BLaER1 treated with 17β-estradiol and CSF1 and Interleukin-3, amounts not matched to agents 10 nM and 100 nM (cell line): ENCODE measurements around the gene TAC4.
A peak's percentile ranks its signal among the peaks of the same experiment; 100 is the strongest.

ENCODE experiments used
- H3K27ac ChIP-seq, 11 experiments: shearing (Covaris generic); formaldehyde crosslinking; 2 replicates each; pipeline ENCODE4 v1.8.1; 2022
- H3K27me3 ChIP-seq, 11 experiments: shearing (Covaris generic); formaldehyde crosslinking; 2 replicates each; pipeline ENCODE4 v1.8.1; 2022
- H3K36me3 ChIP-seq, 11 experiments: shearing (Covaris generic); formaldehyde crosslinking; 2 replicates each; pipeline ENCODE4 v1.8.1; 2022
- H3K4me1 ChIP-seq, 10 experiments: shearing (Covaris generic); formaldehyde crosslinking; 2 replicates each; pipeline ENCODE4 v1.8.1; 2022
- H3K4me2 ChIP-seq, 11 experiments: shearing (Covaris generic); formaldehyde crosslinking; 2 replicates each; pipeline ENCODE4 v1.8.1; 2022
- H3K4me3 ChIP-seq, 10 experiments: shearing (Covaris generic); formaldehyde crosslinking; 2 replicates each; pipeline ENCODE4 v1.8.1; 2022
- H3K9ac ChIP-seq, 11 experiments: shearing (Covaris generic); formaldehyde crosslinking; 2 replicates each; pipeline ENCODE4 v1.8.1; 2022
- H3K9me3 ChIP-seq, 11 experiments: shearing (Covaris generic); formaldehyde crosslinking; replicated peaks in 1 of 11; 2 replicates each; pipeline ENCODE4 v1.8.1; 2022
- H4K20me1 ChIP-seq, 11 experiments: shearing (Covaris generic); formaldehyde crosslinking; 2 replicates each; pipeline ENCODE4 v1.8.1; 2022
- Cebpa-rat ChIP-seq, 11 experiments: shearing (Covaris generic); IDR thresholded peaks; 2 replicates each; pipeline ENCODE4 v1.8.1; 2022

The TAC4 gene

DNA sequence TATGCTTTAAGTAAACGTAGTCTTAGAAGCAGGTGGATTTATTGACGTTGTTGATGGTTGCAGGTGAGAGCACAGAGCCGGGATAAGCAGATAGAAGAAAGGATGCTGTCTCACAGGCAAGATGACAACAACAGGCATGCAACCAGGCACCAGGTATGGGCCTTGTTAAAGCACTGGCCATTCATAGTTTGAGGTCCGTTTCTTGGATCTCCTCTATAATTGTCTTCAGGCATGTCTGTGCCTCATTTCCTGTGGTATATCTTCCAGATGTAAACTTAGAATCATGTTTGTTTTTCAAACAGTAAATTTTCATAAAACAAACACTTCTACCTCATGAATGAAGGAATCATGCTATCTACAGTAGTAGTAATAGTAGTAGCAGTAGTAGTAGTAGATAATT is 38.8 kb downstream of the TAC4 start:
- Histone ChIP-seq H3K4me1 (peaks cover 14 to 46% (median 26%) of the 10 kb centered on the region in 10 experiments), H4K20me1 (peaks cover 9 to 72% (median 39%) of the 10 kb centered on the region in 11 experiments; a peak in 18 of 22 replicates), H3K9me3 (no peaks in the 10 kb centered on the region), H3K9ac (no peak overlapping the region), H3K4me3 (no peak overlapping the region), H3K27ac (no peak overlapping the region), H3K4me2 (no peak overlapping the region), H3K27me3 (no peaks in the 10 kb centered on the region), H3K36me3 (peaks cover 95 to 100% (median 99%) of the 10 kb centered on the region in 11 experiments)
- TF ChIP-seq Cebpa-rat (IDR thresholded peaks at IDR 0.05): no peak

DNA sequence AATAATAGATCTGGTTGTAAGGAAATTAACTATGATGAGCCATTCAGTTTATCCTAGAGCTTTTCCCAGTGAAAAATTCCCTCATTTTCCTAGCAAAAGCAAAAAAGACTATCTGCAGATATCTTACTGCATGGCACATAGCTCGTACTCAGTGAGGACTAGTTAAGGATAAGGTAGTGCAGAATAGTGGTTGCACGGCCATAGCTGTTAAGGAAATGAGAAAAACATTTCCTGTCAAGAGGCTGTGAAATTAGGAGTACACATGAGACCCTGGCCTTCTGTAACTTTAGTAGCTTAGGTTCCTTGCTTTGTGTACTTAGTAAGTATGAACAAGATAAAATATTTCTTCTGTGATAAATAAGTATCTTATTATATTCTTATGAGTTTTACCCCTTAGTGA is 49.1 kb downstream of the TAC4 start:
- Histone ChIP-seq H3K4me1 (peaks cover 0 to 35% (median 12%) of the 10 kb centered on the region in 10 experiments; a peak in 12 of 20 replicates), H3K36me3 (peaks cover 94 to 100% (median 100%) of the 10 kb centered on the region in 11 experiments), H3K27ac (no peak overlapping the region; a peak in 1 of 22 replicates), H3K4me2 (peak overlapping the region in 1 of 11 experiments; percentile 9; a peak in 1 of 22 replicates), H3K4me3 (no peak overlapping the region), H3K9me3 (peaks cover 0 to 21% (median 12%) of the 10 kb centered on the region in 11 experiments; a peak in 12 of 22 replicates), H3K27me3 (no peaks in the 10 kb centered on the region), H4K20me1 (peaks cover 22 to 96% (median 61%) of the 10 kb centered on the region in 11 experiments; a peak in 21 of 22 replicates), H3K9ac (no peak overlapping the region)
- TF ChIP-seq Cebpa-rat (IDR thresholded peaks at IDR 0.05): no peak

DNA sequence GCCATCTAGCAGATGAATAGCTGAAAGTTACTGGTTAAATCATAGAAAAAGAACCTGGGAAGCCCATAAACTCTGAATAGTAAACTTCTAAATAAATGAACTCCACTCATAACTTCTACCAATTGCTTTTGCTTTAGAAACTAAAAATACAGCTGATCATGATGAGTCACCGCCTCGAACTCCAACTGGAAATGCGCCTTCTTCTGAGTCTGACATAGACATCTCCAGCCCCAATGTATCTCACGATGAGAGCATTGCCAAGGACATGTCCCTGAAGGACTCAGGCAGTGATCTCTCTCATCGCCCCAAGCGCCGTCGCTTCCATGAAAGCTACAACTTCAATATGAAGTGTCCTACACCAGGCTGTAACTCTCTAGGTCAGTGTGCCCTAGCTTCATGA is 49.7 kb downstream of the TAC4 start:
- H3K4me3 ChIP-seq: no peak overlapping the region
- peak overlapping the region in 2 of 11 experiments; percentile 1 to 9; a peak in 2 of 22 replicates for H3K4me2 ChIP-seq
- peaks cover 95 to 100% (median 100%) of the 10 kb centered on the region in 11 experiments for H3K36me3 ChIP-seq
- H3K9ac ChIP-seq: no peak overlapping the region
- no peak for TF ChIP-seq Cebpa-rat (IDR thresholded peaks at IDR 0.05)
- peaks cover 27 to 97% (median 67%) of the 10 kb centered on the region in 11 experiments; a peak in 21 of 22 replicates for H4K20me1 ChIP-seq
- H3K27me3 ChIP-seq: no peaks in the 10 kb centered on the region
- no peak overlapping the region for H3K27ac ChIP-seq
- peaks cover 0 to 32% (median 11%) of the 10 kb centered on the region in 10 experiments; a peak in 11 of 20 replicates for H3K4me1 ChIP-seq
- peaks cover 0 to 15% (median 9%) of the 10 kb centered on the region in 11 experiments; a peak in 12 of 22 replicates for H3K9me3 ChIP-seq

DNA sequence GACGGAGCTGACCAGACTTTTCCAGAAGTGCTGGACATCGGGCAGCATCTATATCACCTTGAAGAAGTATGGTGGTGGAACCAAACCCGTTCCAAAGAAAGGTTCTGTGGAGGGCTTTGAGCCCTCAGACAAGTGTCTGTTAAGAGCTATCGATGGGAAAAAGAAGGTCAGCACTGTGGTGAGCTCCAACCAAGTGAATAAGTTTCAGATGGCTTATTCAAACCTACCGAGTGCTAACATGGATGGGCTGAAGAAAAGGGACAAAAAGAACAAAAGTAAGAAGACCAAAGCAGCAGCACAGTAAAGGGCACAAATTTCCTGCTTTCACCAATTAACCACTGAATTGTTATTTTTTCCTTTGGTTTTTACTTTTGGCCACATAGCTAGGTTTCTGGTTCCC is 52.5 kb downstream of the TAC4 start:
- H3K4me1 ChIP-seq: peaks cover 4 to 32% (median 18%) of the 10 kb centered on the region in 10 experiments
- no peak overlapping the region for H3K4me3 ChIP-seq
- TF ChIP-seq Cebpa-rat (IDR thresholded peaks at IDR 0.05): no peak
- peaks cover 54 to 98% (median 77%) of the 10 kb centered on the region in 11 experiments; a peak in 21 of 22 replicates for H4K20me1 ChIP-seq
- H3K27ac ChIP-seq: no peak overlapping the region
- H3K27me3 ChIP-seq: no peaks in the 10 kb centered on the region
- no peak overlapping the region; a peak in 2 of 22 replicates for H3K9ac ChIP-seq
- no peak overlapping the region; a peak in 1 of 22 replicates for H3K4me2 ChIP-seq
- H3K36me3 ChIP-seq: peaks cover 89 to 100% (median 99%) of the 10 kb centered on the region in 11 experiments
- peaks cover 0 to under 1% (median 0%) of the 10 kb centered on the region in 11 experiments; a peak in 1 of 22 replicates for H3K9me3 ChIP-seq

DNA sequence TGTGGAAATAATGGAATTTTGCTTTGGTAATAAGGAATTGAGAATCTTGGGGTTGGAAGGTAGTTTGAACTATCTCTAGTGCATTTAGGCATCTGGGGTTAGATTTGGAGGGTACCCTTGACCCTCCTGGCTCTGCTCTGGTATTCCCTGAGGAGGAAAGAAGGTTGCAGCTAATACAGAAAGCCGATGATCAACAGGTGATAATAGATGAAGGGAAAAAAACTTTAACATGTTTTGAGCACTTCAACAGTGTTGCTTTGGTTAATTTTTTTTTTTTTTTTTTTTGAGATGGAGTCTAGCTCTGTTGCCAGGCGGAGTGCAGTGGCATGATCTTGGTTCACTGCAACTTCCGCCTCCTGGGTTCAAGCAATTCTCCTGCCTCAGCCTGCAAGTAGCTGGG is 54.6 kb downstream of the TAC4 start:
- Histone ChIP-seq H3K36me3 (peaks cover 77 to 90% (median 87%) of the 10 kb centered on the region in 11 experiments), H3K4me3 (no peak overlapping the region), H4K20me1 (peaks cover 60 to 92% (median 81%) of the 10 kb centered on the region in 11 experiments; a peak in 21 of 22 replicates), H3K4me2 (no peak overlapping the region), H3K9ac (no peak overlapping the region), H3K9me3 (peaks cover 0 to 10% (median 0%) of the 10 kb centered on the region in 11 experiments; a peak in 3 of 22 replicates), H3K27ac (no peak overlapping the region), H3K27me3 (no peaks in the 10 kb centered on the region), H3K4me1 (peaks cover 16 to 39% (median 27%) of the 10 kb centered on the region in 10 experiments)
- TF ChIP-seq Cebpa-rat (IDR thresholded peaks at IDR 0.05): no peak

DNA sequence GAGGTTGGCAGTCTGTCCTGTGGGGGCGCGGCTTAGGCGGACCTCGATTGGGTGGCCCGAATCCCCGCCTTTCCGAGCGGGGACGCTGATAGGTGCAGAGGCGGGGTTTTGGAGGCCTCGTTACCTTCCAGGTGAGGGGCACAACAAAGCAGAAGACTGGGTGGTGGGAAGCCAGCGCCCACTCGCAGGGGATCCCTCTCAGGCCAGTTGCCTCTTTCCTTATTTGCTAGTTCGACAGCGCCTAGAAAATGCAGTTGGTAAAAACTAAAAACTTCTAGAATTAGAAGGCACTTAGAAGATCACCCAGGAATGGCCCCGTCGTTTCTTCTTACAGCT is 58.7 kb downstream of the TAC4 start:
- Histone ChIP-seq H3K9ac (peak overlapping the region in 7 of 11 experiments; percentile 7 to 97 (median 32); a peak in 6 of 22 replicates), H3K4me3 (peak overlapping the region; percentile 78 to 92 (median 86)), H3K27ac (peak overlapping the region in 8 of 11 experiments; percentile 92 to 100 (median 98); a peak in 17 of 22 replicates), H4K20me1 (peaks cover 42 to 51% (median 51%) of the 10 kb centered on the region in 11 experiments; a peak in 21 of 22 replicates), H3K36me3 (peaks cover 37 to 49% (median 46%) of the 10 kb centered on the region in 11 experiments), H3K9me3 (peaks cover 0 to 10% (median 0%) of the 10 kb centered on the region in 11 experiments; a peak in 3 of 22 replicates), H3K27me3 (no peaks in the 10 kb centered on the region), H3K4me2 (peak overlapping the region; percentile 64 to 83 (median 81)), H3K4me1 (peaks cover 39 to 56% (median 45%) of the 10 kb centered on the region in 10 experiments)
- no peak for TF ChIP-seq Cebpa-rat (IDR thresholded peaks at IDR 0.05)

DNA sequence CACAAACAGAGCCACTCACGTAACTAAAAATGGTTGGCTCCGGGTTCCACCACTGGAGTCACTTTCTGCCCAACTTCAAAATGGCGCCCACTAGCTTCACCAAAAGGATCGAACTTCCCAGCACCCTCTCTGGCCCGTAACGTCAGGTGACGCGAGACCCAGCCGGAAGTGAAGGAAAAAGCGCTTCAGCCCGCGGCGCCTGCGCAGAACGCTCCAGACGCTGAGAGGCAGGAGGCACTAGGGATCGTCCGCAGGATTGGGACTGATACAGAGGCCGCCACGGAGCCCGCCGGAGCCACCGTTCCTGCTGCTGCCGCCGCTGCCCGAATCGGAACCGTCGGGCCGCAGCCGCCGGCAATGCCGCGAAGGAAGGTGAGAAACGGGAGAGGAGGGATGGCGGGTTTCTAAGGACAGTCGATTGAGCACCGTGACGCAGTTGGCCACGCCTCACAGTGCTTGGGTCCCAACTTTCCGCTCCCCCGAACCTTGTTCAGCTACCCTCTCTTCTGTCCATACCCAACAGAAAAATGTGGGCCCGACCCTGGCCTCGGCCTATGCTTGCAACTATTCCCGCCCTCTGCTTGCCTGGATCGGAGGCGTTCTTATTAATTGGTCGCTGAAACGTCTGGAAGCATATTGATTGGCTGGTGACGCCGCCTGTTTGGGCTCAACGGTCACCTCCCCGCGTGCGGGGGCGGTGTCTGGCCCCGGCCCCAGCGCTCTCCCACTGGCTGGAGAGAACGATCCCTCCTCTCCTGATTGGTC is 59.2 kb downstream of the TAC4 start, which contains the start of gene KAT7:
KAT7 (plus strand) TSS at position 204 of the 765 bp plus-strand sequence; CDS start at position 358, 154 bp downstream.
- Histone ChIP-seq H3K27ac (peak within 1 kb of the TSS; percentile 92 to 100 (median 98)), H3K36me3 (peaks cover 32 to 44% (median 41%) of the 10 kb centered on the region in 11 experiments), H3K4me3 (peak within 1 kb of the TSS; percentile 78 to 92 (median 86))

More for the DNA sequence above, 59.2 kb downstream of the TAC4 start, which contains the start of gene KAT7:
- Histone ChIP-seq H3K4me1 (peaks cover 44 to 61% (median 51%) of the 10 kb centered on the region in 10 experiments), H3K27me3 (no peaks in the 10 kb centered on the region), H3K9ac (peak within 1 kb of the TSS; percentile 91 to 99 (median 97)), H4K20me1 (peaks cover 37 to 46% (median 45%) of the 10 kb centered on the region in 11 experiments; a peak in 21 of 22 replicates), H3K9me3 (peaks cover 0 to 10% (median 0%) of the 10 kb centered on the region in 11 experiments; a peak in 3 of 22 replicates), H3K4me2 (peak within 1 kb of the TSS; percentile 81 to 94 (median 86))
- TF ChIP-seq Cebpa-rat (IDR thresholded peaks at IDR 0.05): no peak
